NOMO-1 treated with dmso at 0.1 percent for 144 hours (cell line): ENCODE results near the gene EDN2.

ENCODE experiments used
- DNase-seq: peaks from one replicate; lab custom pipeline; 2025; ENCODE audit not compliant: unreplicated experiment; lab: John Stamatoyannopoulos, UW

EDN2 gene

DNA sequence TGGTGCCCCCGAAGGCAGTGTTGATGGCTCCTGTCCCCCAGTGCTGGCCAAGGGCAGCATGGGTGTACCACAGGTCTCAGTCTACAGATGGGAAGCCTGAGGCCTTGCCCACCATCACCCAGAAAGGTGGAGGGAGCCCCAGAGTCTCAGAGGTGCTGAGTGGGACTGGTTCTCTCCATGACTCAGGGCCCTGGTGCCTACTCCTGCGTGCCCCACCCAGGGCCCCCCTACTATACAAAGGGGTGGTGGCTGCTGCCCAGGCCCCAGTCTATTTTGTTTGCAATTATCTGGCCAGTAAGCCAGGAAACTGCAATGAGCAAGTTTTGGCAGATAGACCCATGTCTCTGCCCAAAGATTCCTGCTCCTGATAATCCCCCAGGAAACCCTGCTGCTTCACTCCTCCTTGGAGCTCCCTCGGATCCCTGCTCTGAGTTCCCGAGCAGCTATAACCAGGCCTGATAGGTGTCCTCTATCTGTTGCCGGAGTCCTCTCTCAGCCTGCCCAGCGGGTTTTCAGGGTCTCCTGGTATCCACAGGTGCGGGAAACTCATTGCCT lies 41.7 kb downstream of the EDN2 start:
- DNase-seq: no peak

DNA sequence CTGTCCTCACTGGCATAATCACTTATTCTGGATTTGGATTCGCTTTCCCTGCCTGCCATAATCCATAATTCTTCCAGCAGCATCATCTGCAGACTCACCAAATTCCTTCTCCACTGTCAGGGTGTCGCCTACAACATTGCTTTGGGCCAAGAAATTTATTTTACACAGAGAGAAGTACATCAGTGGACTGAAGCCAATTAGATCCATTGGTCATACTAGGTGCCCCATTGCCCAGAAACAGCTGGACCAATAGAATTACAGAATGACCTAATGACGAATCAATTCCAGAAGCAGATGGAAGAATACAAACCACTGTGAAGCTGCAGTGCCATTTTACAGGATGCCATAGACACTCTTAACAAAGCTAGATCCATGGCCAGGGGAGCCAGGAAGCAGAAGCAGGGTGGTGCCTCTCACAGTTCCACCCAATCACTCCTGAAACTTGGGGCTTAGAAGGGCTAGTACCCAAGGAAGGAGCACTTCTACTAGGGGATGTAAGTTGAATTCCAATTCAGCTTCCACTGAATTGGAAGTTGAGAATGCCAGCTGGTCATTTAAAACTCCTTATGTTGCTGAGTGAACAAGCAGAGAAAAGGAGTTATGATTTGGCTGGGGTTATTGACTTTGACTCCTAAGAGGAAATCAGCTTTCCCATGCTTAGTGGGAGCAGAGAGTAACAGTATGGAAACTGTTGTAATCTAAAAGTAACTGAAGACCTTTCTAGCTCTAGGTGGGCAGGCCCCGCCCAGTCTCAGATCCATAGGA lies 44.0 kb downstream of the EDN2 start:
- DNase-seq: no peak

DNA sequence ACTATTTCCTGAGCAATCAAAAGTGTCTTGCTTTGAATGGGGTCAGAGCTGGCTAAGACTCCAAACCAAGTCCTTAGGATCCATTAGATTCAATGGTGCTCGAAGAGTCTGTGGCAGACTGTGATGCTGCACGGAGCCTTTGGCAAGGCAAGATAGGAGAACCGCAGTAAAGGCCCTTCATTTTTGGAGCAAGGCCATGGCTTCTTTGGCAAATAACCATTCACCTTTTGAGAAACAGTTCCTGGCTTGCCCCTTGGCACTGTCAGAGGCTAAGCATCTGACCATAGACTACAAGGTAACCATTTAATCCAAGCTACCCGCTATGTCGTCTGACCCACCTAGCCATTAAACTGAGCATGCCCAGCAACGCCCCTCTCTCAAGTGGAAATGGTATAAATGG lies 45.2 kb downstream of the EDN2 start:
- DNase-seq: no peak

DNA sequence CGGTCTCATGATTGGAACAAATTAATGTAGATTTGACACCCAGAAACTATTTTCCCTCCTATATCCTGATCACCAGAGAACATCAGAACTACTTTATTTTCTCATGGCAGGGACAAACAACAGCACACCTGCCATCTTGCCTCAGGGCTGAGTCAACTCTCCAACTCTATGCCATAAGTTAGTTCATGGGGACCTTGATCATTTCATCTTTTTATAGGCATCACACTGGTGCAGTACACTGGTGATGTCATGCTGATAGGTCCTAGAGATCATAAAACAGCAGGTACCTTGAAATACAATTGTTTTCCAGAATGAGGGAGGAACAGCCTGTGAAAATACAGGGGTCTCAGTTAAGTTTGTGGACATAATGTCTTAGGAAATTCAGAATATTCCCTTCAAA lies 45.8 kb downstream of the EDN2 start:
- no peak for DNase-seq

DNA sequence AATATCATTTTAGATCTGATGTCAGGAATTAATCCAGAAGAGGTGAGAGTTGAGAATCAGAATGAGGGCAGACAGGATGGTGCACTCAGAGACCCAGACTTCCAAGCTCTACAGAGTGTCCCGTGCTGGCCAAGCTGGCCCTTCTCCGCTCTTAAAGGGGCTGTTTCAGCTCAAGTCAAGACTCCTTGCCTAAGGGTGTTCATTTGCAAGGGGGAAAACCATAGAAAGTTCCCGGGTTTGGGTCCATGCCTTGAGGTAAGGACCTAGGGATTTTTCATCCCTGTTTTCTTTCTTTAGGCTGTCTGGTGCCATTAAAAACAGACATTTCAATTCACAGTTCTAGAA lies 47.5 kb downstream of the EDN2 start:
- DNase-seq: no peak

DNA sequence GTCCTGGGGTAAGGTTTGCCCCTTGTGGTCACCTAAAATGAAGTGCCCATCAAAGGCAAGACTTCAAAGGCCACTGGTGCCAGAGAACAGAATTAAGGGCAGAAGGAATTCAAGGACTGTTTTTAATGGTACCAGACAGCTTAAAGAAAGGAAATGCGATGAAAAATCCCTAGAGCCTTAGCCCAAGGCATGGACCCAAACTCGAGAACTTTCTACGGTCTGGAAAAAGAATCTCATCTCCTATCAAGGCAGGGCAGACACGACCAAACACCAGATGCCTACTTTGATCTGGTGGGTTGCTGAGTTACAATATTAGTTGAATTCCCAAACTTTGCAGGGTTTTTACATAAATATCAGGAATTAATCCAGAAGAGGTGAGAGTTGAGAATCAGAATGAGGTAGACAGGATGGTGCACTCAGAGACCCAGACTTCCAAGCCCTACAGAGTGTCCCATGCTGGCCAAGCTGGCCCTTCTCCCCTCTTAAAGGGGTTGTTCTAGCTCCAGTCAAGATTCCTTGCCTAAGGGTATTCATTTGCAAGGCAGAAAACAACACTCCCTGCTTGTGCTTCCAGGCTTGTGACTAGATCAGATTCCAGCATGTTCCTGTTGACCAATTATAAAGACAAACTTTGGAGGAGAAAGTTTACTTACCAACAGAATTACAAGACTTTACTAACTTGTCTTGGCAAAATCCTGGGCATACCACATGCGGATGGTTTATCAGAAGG lies 48.0 kb downstream of the EDN2 start:
- no peak for DNase-seq

DNA sequence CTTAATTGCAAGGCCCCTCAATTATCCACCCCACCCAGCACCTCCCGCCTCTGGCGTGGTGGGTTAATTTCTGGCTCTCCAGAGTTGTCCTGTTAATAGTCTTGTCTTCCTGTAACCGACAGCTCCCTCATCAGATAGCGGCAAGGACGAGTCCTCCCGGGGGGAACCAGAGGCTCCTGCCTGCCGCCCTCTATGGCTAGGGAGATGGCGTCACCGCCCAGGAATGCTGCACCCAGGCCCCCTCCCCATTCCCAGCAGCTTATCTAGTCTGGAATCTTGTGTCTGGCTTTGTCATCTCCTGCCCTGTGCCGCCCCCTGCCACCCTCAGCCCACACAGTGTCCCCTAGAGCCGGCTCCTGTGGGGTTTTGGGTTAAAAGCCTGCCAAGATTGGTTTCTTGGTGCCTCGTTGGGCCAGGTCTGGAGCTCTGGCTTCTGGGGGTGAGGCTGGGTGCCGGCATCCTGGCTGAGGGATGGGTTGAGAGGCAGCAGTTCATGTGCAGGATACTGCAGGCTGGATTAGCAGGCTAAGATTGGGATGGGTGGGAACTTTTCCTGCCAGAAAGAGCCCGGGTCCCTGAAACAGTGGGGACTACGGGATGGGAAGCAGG lies 48.8 kb downstream of the EDN2 start:
- DNase-seq: no peak

DNA sequence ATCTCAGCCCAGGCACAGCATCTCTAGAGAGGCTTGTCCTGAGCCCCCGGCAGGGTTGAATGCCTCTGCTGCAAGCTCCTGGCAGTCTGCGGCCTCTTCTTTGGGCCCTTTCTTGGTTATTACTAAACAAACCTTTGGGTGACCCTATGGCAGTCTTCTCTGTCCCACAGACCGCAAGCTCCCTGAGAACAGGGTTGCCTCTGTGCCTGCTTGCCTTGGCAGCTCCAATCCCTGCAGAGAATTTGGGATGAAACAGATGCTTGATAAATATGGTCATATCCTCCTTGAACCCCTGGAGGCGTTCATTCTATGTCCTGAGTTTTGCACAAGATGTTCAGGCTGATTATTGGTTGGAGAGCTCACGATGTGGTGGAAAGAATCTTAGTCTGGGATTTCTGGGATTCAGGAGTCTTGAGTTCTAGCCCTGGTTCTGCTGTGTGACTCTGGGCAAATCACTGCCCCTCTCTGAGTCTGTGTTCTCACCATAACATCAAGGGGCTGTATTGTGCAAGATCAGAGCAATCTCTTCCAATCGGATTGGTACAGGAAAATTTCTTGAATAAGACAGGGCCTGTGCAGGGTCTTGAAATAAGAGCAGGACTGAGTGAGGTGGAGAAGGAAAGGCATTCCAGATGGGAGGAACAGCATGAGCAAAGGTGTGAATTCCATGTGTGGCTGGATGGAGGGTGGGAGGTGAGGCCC lies 49.6 kb downstream of the EDN2 start:
- DNase-seq: no peak

DNA sequence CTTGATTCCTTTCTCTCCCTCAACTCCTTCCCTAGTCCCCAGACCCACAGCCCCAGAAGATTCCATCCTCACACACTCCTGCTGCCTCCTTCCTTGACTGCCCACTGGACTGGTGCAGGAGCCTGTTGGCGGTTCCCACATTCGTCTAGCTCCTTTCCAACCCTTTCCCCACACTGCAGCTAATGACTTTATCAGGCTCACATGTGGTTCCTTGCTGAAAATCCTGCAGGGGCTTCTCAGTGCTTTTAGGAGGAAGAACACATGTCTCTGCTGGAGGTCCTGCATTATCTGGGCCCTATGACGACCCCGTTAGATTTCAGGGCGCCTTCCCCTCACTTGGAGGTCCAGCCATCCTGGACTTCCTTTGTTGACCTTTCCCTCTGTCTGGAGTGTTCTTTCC lies 50.2 kb downstream of the EDN2 start:
- no peak for DNase-seq

DNA sequence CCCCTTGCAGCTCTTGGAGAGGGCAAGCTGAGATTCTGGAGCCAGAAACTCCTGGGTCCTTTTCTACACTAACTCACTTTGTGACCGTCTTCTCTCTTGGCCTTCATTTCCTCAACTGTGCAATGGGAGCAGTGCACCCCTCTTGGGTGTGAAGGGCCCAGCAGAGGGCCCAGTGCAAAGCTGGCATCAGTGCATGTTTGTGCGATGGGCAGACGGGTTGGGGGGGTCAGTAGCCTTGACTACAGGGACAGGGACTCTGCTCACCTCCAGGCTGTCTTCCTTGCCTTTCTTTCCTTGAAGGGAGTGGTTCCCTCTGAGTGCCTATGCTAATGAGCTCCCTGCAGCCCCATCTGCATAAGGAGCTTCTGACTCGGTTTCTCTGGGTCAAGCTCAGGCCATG lies 51.0 kb downstream of the EDN2 start:
- DNase-seq: no peak

DNA sequence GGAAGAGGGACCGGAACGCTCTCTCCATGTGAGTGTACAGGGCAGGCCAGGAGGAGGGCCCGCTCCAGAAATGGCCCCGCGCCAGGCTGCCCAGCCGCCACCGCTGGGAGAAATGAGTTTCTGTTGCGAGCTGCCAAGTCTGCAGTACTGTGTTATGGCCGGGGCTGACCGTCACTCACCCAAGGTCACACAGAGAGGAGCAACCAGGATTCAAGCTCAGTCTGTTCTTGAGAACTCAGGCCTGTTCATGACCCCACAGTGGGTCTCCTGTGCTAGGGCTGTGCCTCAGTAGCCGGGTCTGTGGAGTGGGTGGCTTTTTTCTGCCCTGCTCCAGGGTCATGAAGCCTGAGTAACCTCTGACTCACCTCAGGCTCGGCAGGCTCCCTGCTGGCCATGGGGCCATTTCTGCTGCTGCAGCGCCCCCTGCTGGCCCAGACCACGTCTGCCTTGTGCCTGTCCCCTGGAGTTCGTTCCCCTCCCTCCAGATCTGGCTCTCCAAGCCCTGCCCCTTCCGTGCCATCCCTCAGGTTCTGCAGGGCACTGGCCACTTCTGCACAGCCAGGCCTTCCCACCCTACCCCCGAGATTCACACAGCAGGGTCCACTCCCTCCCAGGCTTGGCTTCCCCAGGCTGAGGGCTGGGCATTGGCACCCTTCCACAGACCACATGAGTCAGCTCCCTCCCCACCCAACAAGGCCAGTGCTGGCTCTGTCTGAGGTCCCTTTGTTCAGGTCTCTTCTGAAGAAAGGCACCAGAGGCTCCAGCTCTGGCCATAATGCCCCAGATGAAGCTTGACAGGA lies 51.8 kb downstream of the EDN2 start:
- DNase-seq: peak; percentile 66

DNA sequence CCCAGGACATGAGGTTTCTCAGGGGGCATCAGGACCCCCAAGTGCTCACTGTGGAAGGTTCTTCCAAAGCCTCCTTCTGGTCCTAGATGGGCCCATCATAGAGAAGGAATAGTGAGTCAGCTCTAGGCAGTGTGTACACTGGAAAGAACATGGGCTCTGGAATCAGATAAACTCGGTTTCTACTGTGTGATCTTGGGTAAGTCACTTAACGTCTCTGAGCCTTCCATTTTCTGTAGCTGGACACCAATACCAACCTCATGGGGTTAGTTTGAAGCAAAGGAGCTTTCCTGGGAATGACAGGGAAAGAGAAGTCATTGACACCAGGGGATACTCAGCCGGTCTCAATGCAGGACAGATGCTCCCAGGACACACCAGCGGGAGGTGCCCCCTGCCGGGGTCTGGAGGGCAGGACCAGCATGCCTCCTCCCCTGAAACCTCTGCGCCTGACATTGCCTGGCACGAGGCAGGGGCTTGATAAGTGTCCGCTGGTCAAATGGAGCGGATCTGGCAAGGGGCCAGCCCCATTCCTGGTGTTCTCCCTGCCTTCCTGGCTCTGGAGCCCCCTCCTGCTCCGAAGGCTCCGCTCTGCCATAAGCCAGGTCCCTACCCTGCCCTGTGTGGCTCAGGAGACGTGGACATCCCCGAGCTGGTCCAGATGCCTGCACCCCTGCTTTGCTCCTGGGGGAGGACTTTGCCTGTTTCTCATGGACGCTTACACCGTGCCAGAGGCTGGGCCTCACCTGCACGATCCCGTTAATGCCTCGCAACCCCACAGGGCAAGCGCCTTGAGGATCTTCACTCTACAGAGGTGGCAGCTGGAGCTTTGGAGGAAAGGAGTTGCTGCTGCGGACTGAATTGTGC lies 52.8 kb downstream of the EDN2 start:
- DNase-seq: no peak

DNA sequence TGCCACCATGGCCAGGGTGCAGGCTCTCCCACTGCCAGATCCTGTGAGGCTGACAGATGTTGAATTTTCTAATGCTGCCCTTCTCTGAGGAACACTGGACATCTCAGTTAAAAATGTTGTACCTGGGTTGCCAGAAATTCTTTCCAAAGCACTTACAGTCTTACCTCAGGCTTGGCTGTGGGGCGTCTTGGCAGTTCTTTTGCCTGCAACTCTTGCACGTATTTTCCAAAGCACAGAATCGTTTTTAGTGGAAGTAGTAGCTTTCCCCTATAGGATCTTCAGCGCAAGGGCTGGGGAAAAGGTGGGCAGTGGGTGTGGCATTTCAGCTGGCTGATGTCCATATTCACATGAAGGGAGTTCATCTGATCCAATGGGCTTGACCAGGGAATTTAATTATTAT lies 53.9 kb downstream of the EDN2 start:
- DNase-seq: no peak

DNA sequence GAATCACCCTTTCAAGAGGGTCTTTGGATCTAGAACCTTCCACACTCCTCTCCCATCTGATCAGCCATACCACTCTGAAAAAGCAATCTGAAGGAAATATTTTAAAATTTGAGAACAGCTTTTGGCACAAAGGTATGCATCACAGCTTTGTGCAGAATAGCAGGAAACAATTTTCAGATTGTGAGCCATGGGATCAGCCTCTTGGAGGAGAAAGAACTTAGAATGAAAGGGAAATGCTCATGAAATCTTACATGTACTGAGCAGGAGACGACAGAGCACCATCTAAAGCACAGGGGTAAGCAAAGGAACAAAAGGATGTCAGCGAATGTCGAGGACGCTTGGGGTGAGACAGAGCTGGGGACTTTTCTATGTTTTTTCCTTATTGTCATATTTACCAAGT lies 54.4 kb downstream of the EDN2 start:
- no peak for DNase-seq

DNA sequence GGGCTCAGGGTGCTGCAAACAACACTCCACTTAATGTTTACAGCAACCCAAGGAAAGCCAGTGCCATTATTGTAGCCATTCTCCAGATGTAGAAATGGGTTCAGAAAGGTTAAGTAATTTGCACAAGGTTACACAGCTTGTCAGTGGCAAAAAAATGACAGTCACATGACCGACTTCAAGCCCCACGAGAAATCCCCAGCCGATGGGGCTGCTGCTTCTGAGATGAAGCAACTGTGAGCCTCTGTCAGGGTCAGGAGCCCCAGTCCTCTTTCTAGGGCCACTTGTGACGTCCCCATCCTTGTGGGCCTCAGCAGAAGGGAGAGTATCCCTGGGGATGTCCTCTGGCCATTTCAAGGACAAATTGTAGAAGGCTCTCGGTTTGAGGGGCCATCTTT lies 54.8 kb downstream of the EDN2 start:
- DNase-seq: no peak
